Esophagus (tissue), 2 donors: ENCODE measurements around the gene PIGT. TPM values are rescaled to one million over a fixed set of nuclear protein-coding genes. Genes with fewer than 3 reads are reported as not detected.

Experiments used
- H3K27ac ChIP-seq, 2 donors: one replicate each; pipeline ENCODE4 v1.5.1; 2013; ENCODE audit warnings: low read depth in 2 of 2, mild to moderate bottlenecking in 2 of 2, inconsistent platforms in 1 of 2, low read length in 1 of 2, moderate library complexity in 1 of 2
- H3K27me3 ChIP-seq, 2 donors: one replicate each; pipeline ENCODE4 v1.6.1; 2013; ENCODE audit warnings: low read length in 2 of 2, control low read depth in 1 of 2, mild to moderate bottlenecking in 1 of 2; ENCODE audit not compliant: insufficient read depth in 2 of 2, control insufficient read depth in 1 of 2
- H3K36me3 ChIP-seq, 2 donors: one replicate each; pipeline ENCODE4 v1.6.1; 2013; ENCODE audit warnings: low read length in 1 of 2; ENCODE audit not compliant: control insufficient read depth in 2 of 2, insufficient read depth in 2 of 2
- H3K4me1 ChIP-seq, 2 donors: one replicate each; pipeline ENCODE4 v1.6.1; 2013; ENCODE audit warnings: low read length in 1 of 2; ENCODE audit not compliant: control insufficient read depth in 2 of 2, insufficient read depth in 2 of 2
- H3K4me3 ChIP-seq, 2 donors: one replicate each; pipeline ENCODE4 v1.5.1; 2013; ENCODE audit warnings: low read length in 2 of 2, mild to moderate bottlenecking in 2 of 2, low read depth in 1 of 2, moderate library complexity in 1 of 2
- H3K9me3 ChIP-seq, 2 donors: one replicate each; pipeline ENCODE4 v1.6.1; 2013; ENCODE audit warnings: mild to moderate bottlenecking in 2 of 2, low read depth in 1 of 2, low read length in 1 of 2, moderate library complexity in 1 of 2; ENCODE audit not compliant: control insufficient read depth in 2 of 2, insufficient read depth in 1 of 2
- WGBS, 2 donors: extraction: QIAGEN DNeasy Blood & Tissue Kit; methylation state at CpG; one replicate each; pipeline ENCODE4 v1.1.7; 2013; 5-methylcytosine and 5-hydroxymethylcytosine counted together
- polyA plus RNA-seq, 2 donors: library from polyadenylated mRNA; stranded (reverse); fragments of 200-250 nt; gene quantifications; one replicate each; pipeline ENCODE4 v1.2.3, GENCODE V29; 2013
- donor health status: healthy with polysubstance abuse.
- donor health status: Bipolar disorder and iron deficiency.

The PIGT gene
- polyA plus RNA-seq, 2 donors = 38.7 to 40.9 TPM

DNA sequence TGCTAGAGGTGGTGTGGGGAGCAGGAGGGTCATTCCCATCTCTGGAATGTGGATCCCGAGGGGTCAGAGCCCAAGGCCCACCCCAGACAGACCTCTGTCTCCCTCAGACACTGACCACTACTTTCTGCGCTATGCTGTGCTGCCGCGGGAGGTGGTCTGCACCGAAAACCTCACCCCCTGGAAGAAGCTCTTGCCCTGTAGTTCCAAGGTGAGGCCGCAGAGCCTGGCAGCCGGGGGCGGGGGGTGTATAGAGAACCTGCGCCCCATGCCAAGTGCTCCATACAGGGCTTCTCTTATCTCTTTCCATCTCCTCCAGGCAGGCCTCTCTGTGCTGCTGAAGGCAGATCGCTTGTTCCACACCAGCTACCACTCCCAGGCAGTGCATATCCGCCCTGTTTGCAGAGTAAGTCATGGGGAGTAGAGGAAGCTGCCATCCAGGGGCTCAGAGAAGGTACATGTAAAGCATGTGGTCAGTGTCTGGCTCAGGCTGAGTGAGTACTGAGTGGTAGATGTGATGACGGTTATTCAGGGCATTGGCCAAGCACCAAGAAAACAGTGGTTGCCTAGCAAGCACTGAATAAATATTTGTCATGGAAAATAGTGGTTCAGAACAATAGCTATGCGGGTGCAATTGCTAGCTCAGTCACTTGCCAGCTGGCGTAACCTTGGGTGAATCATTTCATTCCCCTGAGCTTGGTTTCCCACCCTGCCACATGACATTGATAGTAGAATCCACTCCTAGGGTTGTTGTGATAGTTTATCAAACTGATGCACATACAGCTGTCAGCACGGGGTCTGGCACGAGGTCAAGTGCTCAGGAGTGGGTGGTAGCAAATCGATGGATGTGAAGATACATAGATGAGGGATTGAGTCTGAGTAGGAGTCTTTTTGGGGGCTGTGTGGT, 3.5 kb downstream of the PIGT start:
- Histone ChIP-seq H3K4me3 (no peak overlapping the region), H3K36me3 (peaks cover 23 to 37% of the 10 kb centered on the region in 2 donors), H3K27ac (peak overlapping the region; percentile 70 to 72), H3K9me3 (no peaks in the 10 kb centered on the region), H3K27me3 (no peaks in the 10 kb centered on the region), H3K4me1 (peaks cover 4 to 16% of the 10 kb centered on the region in 2 donors)
- WGBS, 2 donors = 51 to 54% methylated on average over 17 of the region's 17 CpGs

DNA sequence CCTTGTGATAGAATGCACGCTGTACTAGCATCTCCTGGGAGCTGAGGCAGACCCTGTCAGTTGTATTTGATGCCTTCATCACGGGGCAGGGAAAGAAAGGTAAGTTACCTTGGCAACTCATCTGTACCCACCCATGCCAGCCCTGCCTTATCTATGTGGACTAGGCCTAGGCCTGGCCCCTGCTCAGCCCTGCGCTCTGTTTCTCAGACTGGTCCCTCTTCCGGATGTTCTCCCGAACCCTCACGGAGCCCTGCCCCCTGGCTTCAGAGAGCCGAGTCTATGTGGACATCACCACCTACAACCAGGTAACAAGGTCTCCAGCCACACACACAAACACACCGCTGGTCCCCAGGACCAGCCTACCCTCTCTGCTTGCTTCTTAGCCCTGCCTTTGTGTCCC, 4.2 kb downstream of the PIGT start:
- peak overlapping the region; percentile 53 to 65 for H3K27ac ChIP-seq
- H3K4me1 ChIP-seq = peaks cover 4 to 16% of the 10 kb centered on the region in 2 donors
- WGBS, 2 donors = 91 to 95% methylated on average over 8 of the region's 8 CpGs
- H3K36me3 ChIP-seq = peaks cover 24 to 38% of the 10 kb centered on the region in 2 donors
- no peaks in the 10 kb centered on the region for H3K9me3 ChIP-seq
- no peaks in the 10 kb centered on the region for H3K27me3 ChIP-seq
- no peak overlapping the region for H3K4me3 ChIP-seq

DNA sequence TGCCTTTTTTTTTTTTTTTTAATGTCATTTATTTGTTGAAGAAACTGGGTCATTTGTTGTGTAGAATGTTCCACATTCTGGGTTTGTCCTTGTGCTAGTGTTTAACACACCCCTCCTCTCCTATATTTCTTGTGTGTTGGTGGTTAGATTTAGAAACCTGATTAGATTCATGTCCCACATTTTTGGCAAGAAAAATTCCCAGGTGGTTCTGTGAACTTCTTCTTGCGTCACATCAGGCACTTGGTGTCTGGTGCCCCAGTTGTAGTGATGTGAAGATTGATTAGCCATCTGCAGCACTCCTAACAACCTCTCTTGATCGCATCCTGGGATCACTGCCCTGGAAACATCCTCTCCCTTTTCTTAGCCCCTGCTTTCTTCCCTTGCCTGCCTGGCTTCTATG, 7.8 kb downstream of the PIGT start:
- Histone ChIP-seq H3K36me3 (peaks cover 28 to 46% of the 10 kb centered on the region in 2 donors), H3K27ac (no peak overlapping the region)
- 96 to 98% methylated on average over 2 of the region's 2 CpGs for WGBS, 2 donors

DNA sequence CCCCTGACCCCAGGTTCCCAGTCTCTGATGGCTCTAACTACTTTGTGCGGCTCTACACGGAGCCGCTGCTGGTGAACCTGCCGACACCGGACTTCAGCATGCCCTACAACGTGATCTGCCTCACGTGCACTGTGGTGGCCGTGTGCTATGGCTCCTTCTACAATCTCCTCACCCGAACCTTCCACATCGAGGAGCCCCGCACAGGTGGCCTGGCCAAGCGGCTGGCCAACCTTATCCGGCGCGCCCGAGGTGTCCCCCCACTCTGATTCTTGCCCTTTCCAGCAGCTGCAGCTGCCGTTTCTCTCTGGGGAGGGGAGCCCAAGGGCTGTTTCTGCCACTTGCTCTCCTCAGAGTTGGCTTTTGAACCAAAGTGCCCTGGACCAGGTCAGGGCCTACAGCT, 9.6 kb downstream of the PIGT start:
- no peaks in the 10 kb centered on the region for H3K4me1 ChIP-seq
- no peak overlapping the region for H3K27ac ChIP-seq
- H3K27me3 ChIP-seq = no peaks in the 10 kb centered on the region
- H3K36me3 ChIP-seq = peaks cover 21 to 30% of the 10 kb centered on the region in 2 donors
- no peaks in the 10 kb centered on the region for H3K9me3 ChIP-seq
- 95 to 96% methylated on average over 17 of the region's 17 CpGs for WGBS, 2 donors
- H3K4me3 ChIP-seq = no peak overlapping the region

More for the DNA sequence above, 7.8 kb downstream of the PIGT start:
- H3K9me3 ChIP-seq = no peaks in the 10 kb centered on the region
- H3K27me3 ChIP-seq = no peaks in the 10 kb centered on the region
- peaks cover 4 to 9% of the 10 kb centered on the region in 2 donors for H3K4me1 ChIP-seq
- no peak overlapping the region for H3K4me3 ChIP-seq

DNA sequence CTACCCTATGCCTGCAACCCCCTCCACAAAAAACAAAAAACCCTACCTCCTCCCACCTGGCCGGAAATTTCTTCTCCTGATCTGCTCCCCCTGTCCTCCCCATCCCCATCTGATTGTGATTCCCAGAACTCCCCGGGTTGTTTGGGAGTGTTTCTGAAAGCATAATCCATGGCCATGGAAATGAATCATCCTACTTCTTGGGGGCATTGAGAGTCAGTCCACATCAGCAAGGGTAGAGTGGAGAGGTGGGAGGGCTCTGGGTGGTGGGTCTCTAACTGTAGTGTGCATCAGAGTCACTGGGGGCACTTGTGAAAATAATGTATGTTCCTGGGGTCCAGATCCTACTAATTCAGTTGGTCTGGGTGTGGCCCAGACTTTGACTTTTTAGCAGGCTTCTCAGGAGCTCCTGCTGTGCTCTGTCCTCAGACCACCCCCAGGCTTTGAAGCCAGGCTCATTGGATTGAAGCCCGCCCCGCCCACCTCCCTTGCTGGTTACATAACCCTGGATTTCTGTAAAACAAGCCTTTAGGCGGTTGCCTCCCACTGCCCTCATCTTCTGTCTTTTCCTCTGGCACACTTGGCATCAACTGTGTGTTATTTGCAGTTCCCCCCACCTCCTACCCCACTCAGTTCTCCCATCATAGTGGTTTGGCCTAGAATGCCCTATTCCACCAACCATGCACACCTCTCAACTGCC, 10.5 kb downstream of the PIGT start:
- Histone ChIP-seq H3K9me3 (no peaks in the 10 kb centered on the region), H3K4me1 (no peaks in the 10 kb centered on the region), H3K27me3 (no peaks in the 10 kb centered on the region), H3K36me3 (peaks cover 13 to 22% of the 10 kb centered on the region in 2 donors), H3K27ac (no peak overlapping the region), H3K4me3 (no peak overlapping the region)
- WGBS, 2 donors = 72 to 78% methylated on average over 5 of the region's 5 CpGs

DNA sequence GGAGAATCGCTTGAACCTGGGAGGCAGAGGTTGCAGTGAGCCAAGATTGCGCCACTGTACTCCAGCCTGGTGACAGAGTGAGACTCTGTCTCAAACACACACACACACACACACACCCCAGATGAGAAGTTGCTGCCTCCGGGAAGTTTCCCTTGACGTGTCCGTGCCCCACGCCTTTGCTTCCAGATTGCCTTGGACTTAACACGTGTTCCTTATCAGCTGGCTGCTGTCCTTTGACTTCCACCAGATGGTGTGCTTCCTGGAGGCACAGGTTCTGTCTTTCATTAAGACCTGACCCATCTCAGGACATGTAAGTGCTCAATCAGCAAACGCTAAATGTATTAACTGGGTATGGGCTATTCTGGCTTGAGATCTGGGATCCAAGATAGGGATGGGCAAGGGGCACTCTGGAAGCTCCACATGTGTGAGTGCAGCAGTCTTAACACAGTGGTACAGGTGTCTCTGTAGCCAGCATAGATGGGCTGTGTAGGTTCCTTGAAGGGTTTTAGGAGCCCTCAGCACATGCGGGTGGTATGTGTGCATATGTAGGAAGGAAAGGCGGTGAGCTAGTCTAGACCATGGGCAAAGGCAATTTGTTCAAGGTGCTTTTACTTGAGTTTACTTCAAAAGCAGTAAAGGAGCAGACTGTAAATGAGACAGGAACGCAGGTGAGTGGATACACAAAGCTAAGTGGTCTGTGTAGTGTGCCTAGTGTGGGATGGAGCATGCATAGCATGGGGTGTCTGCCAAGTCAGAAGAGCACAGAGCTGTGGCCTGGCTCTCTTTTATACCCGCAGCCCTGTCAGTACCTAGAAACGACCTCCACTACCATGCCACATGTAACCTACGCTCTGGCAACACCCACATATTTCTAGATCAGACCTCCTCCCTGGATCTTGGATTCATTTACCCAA, 11.6 kb downstream of the PIGT start:
- WGBS, 2 donors = 77 to 86% methylated on average over 14 of the region's 14 CpGs
- Histone ChIP-seq H3K27me3 (no peaks in the 10 kb centered on the region), H3K4me1 (no peaks in the 10 kb centered on the region), H3K27ac (no peak overlapping the region), H3K9me3 (no peaks in the 10 kb centered on the region), H3K4me3 (no peak overlapping the region), H3K36me3 (peaks cover 13 to 21% of the 10 kb centered on the region in 2 donors)

DNA sequence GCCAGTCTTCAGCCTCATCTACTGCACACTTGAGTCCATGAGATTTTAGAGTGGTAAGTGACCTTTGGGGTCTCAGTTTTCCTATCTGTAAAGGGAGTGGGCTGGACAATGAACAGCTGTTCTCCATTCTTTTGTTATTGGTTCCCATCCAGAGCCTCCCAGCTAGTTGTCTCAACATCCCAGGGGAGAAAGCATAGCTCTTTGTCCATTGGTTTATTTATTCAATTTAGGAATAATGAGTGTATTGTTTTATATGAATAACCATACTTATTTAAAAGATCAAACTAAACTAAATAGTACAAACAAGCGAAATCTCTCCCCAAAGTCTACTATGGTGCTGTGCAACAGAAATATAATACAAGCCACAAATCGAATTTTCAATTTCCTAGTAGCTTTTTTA, 13.7 kb downstream of the PIGT start:
- Histone ChIP-seq H3K27me3 (no peaks in the 10 kb centered on the region), H3K9me3 (no peaks in the 10 kb centered on the region), H3K36me3 (peaks cover 4 to 12% of the 10 kb centered on the region in 2 donors), H3K4me3 (no peak overlapping the region), H3K27ac (no peak overlapping the region), H3K4me1 (no peaks in the 10 kb centered on the region)
- WGBS, 2 donors = 78 to 83% methylated on average over 2 of the region's 2 CpGs

DNA sequence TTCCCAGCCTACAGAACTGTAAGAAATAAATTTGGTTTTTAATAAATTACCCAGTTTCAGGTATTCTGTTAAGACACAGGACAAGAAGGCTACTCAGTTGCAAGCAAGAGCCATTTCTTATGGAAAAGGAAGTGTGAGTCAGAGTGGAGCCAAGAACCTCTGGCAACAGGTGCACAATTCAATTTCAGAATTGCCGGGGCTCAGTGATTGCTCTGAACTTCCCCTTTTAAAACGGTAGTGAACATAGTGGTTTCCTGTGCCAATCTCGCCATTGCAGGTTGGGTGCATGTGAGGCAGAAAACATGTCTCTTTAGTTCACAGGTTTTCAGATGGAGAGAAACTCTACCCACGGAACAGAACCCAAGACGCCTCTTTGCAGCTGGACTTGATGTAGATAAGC, 16.4 kb downstream of the PIGT start:
- no peaks in the 10 kb centered on the region for H3K9me3 ChIP-seq
- H3K4me1 ChIP-seq = peaks cover 0 to 3% of the 10 kb centered on the region in 2 donors
- H3K36me3 ChIP-seq = peaks cover 0 to 2% of the 10 kb centered on the region in 2 donors
- no peak overlapping the region for H3K4me3 ChIP-seq
- 68 to 69% methylated on average over 5 of the region's 5 CpGs for WGBS, 2 donors
- H3K27me3 ChIP-seq = no peaks in the 10 kb centered on the region
- no peak overlapping the region for H3K27ac ChIP-seq

DNA sequence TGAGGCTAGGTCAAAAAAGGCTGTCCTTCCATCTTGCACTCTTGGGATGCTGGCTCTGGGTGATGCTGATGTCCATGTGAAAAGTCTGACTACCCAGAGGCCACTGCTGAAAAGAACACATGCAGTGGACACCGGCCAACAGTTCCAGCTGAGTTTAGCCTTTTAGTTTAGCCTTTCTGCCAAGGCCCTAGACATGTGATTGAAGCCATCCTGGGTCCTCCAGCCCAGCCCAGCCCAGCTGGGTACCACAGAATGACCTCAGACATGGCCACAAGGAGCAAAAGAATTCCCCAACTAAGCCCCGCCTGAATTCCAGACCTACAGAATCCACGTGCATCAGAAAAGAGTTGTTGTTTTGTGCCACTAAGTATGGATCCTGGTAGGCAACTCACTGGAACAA, 17.4 kb downstream of the PIGT start:
- no peaks in the 10 kb centered on the region for H3K36me3 ChIP-seq
- no peak overlapping the region for H3K4me3 ChIP-seq
- no peaks in the 10 kb centered on the region for H3K9me3 ChIP-seq
- H3K4me1 ChIP-seq = peaks cover 0 to 3% of the 10 kb centered on the region in 2 donors
- 63 to 72% methylated on average over 3 of the region's 3 CpGs for WGBS, 2 donors
- no peaks in the 10 kb centered on the region for H3K27me3 ChIP-seq
- H3K27ac ChIP-seq = peak overlapping the region in 1 of 2 donors; percentile 48
